Vagina (tissue), 2 donors: ENCODE results near the gene ABLIM2. TPM values are rescaled to one million over a fixed set of nuclear protein-coding genes. Genes with fewer than 3 reads are reported as not detected.

ENCODE experiments used
- DNase-seq, 2 donors: peaks; one replicate each; pipeline ENCODE4 v3.0.0-alpha.2; 2017; ENCODE audit errors: extremely low spot score in 2 of 2
- H3K27ac ChIP-seq: fragments of 200-600 bp; sonication (generic); one replicate; pipeline ENCODE4 v1.5.1; 2019
- H3K27me3 ChIP-seq: fragments of 200-600 bp; sonication (generic); one replicate; pipeline ENCODE4 v1.5.1; 2019
- H3K36me3 ChIP-seq, 2 donors: fragments of 200-600 bp; sonication (generic); one replicate each; pipeline ENCODE4 v1.5.1; 2017 to 2019
- H3K4me1 ChIP-seq: fragments of 200-600 bp; sonication (generic); one replicate; pipeline ENCODE4 v1.5.1; 2019
- H3K4me3 ChIP-seq, 2 donors: fragments of 200-600 bp; sonication (generic); 1 replicate in 1 of 2; 2 replicates in 1 of 2; pipeline ENCODE4 v1.5.1; 2016 to 2019
- H3K9me3 ChIP-seq: fragments of 200-600 bp; sonication (generic); one replicate; pipeline ENCODE4 v1.5.1; 2019
- POLR2A ChIP-seq, 2 donors: fragments of 450-650 bp; IDR thresholded peaks; one replicate each; pipeline ENCODE4 v1.6.1; 2017; ENCODE audit warnings: antibody characterized with exemption in 2 of 2, mild to moderate bottlenecking in 2 of 2, moderate library complexity in 2 of 2
- POLR2AphosphoS5 ChIP-seq, 2 donors: sonication (generic); formaldehyde crosslinking; IDR thresholded peaks; one replicate each; pipeline ENCODE4 v1.9.0; 2017; ENCODE audit warnings: antibody characterized with exemption in 2 of 2, mild to moderate bottlenecking in 2 of 2, low read depth in 1 of 2; ENCODE audit not compliant: insufficient read depth in 1 of 2
- intact Hi-C: fragments of 100-400 bp; cut with DNase I; formaldehyde crosslinking; loops from one replicate; pipeline ENCODE4 v1.15.1; 2023
- total RNA-seq: library from RNA; depleted of rRNA; stranded (reverse); fragments of >200 nt; gene quantifications from one replicate; pipeline ENCODE4 v1.2.3, GENCODE V29; 2016
- TF ChIP-seq, protein P1 (sequence below), 3 experiments: fragments of 450-650 bp in 2 of 3; fragments of 200-600 bp in 1 of 3; sonication (generic) in 1 of 3; IDR thresholded peaks; one replicate each; pipeline ENCODE4 v1.5.1; 2017 to 2019; ENCODE audit warnings: antibody characterized with exemption in 3 of 3, mild to moderate bottlenecking in 2 of 3, moderate library complexity in 2 of 3

ABLIM2 gene
- total RNA-seq, 1 donor from 2014 or later: 15.5 TPM

DNA sequence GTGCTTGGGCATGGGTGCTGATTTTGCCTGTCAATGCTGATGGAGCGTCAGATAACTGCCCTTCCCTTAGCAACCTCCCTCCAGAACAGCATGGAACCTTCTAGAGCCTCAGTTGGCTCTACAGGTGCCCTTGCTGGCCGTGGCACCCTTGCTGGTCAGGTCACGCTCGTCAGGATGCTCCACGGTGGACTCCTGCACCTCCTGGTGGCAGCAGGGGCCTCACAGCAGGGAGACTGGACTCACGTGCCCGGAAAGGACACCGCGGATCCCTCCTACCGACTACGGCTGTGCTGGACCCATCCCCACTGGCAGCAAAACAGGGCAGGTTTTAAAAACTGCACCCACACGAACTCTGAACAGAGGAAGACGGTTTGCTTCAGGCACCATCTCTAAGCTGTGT lies 136.8 kb downstream of the ABLIM2 start:
- Histone ChIP-seq H3K4me1 (no peaks in the 10 kb centered on the region), H3K27me3 (no peaks in the 10 kb centered on the region), H3K36me3 (no peaks in the 10 kb centered on the region), H3K4me3 (no peak overlapping the region), H3K9me3 (no peaks in the 10 kb centered on the region), H3K27ac (no peak overlapping the region)
- intact Hi-C loops: no loop called here
- TF ChIP-seq, protein P1, sequence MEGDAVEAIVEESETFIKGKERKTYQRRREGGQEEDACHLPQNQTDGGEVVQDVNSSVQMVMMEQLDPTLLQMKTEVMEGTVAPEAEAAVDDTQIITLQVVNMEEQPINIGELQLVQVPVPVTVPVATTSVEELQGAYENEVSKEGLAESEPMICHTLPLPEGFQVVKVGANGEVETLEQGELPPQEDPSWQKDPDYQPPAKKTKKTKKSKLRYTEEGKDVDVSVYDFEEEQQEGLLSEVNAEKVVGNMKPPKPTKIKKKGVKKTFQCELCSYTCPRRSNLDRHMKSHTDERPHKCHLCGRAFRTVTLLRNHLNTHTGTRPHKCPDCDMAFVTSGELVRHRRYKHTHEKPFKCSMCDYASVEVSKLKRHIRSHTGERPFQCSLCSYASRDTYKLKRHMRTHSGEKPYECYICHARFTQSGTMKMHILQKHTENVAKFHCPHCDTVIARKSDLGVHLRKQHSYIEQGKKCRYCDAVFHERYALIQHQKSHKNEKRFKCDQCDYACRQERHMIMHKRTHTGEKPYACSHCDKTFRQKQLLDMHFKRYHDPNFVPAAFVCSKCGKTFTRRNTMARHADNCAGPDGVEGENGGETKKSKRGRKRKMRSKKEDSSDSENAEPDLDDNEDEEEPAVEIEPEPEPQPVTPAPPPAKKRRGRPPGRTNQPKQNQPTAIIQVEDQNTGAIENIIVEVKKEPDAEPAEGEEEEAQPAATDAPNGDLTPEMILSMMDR (IDR thresholded peaks at IDR 0.05): no peak
- TF ChIP-seq POLR2A (IDR thresholded peaks at IDR 0.05) (no peak), POLR2AphosphoS5 (IDR thresholded peaks at IDR 0.05; ENCODE audit: insufficient read depth in 1 of 2, low read depth in 1 of 2) (no peak)
- no peak for DNase-seq

DNA sequence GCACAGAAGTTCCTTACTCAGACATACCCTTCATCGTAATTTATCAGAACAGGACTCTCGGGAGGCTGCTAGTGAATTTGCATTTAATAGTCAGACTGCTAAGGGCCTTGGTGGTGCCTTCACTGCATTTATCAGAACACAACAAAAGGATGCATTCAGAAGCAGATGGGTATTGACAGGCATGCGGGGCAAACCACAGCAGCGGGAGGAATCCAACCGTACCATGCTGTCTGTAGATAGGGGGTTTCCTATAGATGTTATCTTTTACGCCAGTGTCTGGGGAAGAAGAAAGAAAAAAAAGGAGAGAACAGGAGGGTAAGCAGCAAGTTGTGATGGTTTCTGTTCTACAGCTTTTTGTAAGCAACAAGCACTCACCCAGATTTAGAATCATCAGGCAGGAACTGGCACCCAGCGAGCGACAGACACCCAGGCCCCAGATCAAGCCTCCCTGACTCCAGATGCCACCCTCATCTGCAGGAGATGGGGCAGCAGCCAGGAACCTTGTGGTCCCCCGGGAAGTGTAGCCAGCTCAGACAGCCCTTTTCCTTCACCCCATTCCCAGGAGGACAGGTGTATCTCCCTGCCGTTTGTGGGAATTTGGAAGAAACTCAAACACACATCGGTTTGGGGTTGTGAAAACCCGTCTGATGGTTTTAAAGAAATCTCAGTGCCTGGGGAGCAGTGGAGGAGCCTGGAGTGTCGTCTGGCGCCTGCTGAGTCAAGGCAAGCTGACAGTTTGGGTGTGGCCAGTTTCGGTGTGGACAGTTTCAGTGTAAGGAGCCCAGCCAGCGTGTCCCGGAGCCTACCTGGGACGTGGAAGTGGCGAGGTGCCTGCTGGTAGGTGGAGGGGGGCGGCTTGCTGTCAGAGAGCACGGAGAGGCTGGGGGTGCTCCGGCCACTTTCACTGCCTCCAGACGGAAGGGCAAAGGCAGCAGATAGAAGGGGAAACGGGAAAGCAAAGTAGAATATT lies 138.9 kb downstream of the ABLIM2 start:
- intact Hi-C loops: no loop called here

DNA sequence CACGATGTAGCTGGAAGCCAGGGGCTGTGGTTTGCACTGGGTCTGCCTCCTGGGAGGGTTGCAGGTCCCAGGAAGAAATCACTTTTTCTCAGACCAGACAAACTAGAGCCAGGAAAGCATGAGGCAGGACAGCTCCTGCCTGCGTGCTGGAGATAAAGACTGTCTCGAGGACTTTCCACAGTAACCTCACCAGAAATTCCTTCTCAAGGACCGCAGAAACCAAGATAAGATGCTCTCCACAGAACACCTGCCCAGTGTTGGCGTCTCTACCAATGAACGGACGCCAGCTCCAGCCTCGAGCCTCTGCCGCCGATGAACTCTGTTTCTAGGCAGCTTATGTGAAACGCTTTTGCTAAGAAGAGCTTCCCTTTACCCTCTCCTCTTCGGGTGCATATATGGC lies 142.1 kb downstream of the ABLIM2 start:
- Histone ChIP-seq H3K27me3 (no peaks in the 10 kb centered on the region), H3K4me1 (no peaks in the 10 kb centered on the region), H3K4me3 (no peak overlapping the region), H3K36me3 (no peaks in the 10 kb centered on the region), H3K9me3 (no peaks in the 10 kb centered on the region), H3K27ac (no peak overlapping the region)
- no peak for DNase-seq
- intact Hi-C loops: no loop called here
- TF ChIP-seq POLR2A (IDR thresholded peaks at IDR 0.05) (no peak), POLR2AphosphoS5 (IDR thresholded peaks at IDR 0.05; ENCODE audit: insufficient read depth in 1 of 2, low read depth in 1 of 2) (no peak)
- TF ChIP-seq, protein P1 (IDR thresholded peaks at IDR 0.05): no peak

More for the DNA sequence above, 138.9 kb downstream of the ABLIM2 start:
- Histone ChIP-seq H3K36me3 (no peaks in the 10 kb centered on the region), H3K27ac (no peak overlapping the region), H3K27me3 (no peaks in the 10 kb centered on the region), H3K4me1 (no peaks in the 10 kb centered on the region), H3K9me3 (no peaks in the 10 kb centered on the region), H3K4me3 (no peak overlapping the region)
- DNase-seq: no peak
- peak in 1 of 2 donors; percentile 13 for TF ChIP-seq POLR2AphosphoS5 (IDR thresholded peaks at IDR 0.05; ENCODE audit: insufficient read depth in 1 of 2, low read depth in 1 of 2)
- TF ChIP-seq, protein P1 (IDR thresholded peaks at IDR 0.05): no peak

DNA sequence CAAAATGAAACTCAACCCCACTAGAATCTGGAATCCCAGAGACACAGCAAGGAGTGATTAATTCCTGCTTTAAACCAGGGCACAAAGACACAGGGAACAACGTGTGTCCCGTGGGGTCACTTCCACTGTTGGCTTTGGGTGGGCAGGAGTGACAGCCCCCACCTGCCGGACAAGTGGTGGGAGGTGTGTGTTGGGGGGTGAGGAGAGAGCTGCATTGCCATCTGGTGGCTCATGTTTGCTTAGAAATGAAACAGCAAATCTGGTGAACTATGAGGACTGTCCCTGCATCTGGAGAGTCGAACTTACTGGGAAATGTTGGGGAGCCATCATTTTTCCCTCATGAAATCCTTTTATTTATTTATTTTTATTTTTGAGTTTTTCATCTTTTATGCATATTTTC lies 143.1 kb downstream of the ABLIM2 start:
- Histone ChIP-seq H3K4me1 (no peaks in the 10 kb centered on the region), H3K4me3 (no peak overlapping the region), H3K36me3 (no peaks in the 10 kb centered on the region), H3K27me3 (no peaks in the 10 kb centered on the region), H3K27ac (no peak overlapping the region), H3K9me3 (no peaks in the 10 kb centered on the region)
- intact Hi-C loops: no loop called here
- no peak for TF ChIP-seq POLR2A (IDR thresholded peaks at IDR 0.05)
- TF ChIP-seq POLR2AphosphoS5 (IDR thresholded peaks at IDR 0.05; ENCODE audit: insufficient read depth in 1 of 2, low read depth in 1 of 2): no peak
- TF ChIP-seq, protein P1 (IDR thresholded peaks at IDR 0.05): no peak
- DNase-seq: no peak
